Neutrophil (primary cell): ENCODE measurements around the gene GJB4.

Source experiments
- H3K27ac ChIP-seq: fragments of 200-600 bp; sonication (generic); 2 replicates; pipeline ENCODE4 v1.5.1; 2016; ENCODE audit warnings: mild to moderate bottlenecking, moderate library complexity
- H3K27me3 ChIP-seq: fragments of 200-600 bp; sonication (generic); 2 replicates; pipeline ENCODE4 v1.6.0; 2016; ENCODE audit warnings: mild to moderate bottlenecking
- H3K36me3 ChIP-seq: fragments of 200-600 bp; sonication (generic); 2 replicates; pipeline ENCODE4 v1.5.1; 2017
- H3K4me1 ChIP-seq, 2 experiments: fragments of 200-600 bp in 1 of 2; sonication (generic) in 1 of 2; 1 replicate in 1 of 2; 2 replicates in 1 of 2; pipeline versions ENCODE4 v1.5.1 to v1.6.1; 2013 to 2016; ENCODE audit warnings: low read depth in 1 of 2, low read length in 1 of 2, mild to moderate bottlenecking in 1 of 2, moderate library complexity in 1 of 2; ENCODE audit not compliant: control insufficient read depth in 1 of 2, insufficient read depth in 1 of 2
- H3K4me3 ChIP-seq, 2 experiments: fragments of 200-600 bp in 1 of 2; sonication (generic) in 1 of 2; 1 replicate in 1 of 2; 2 replicates in 1 of 2; pipeline ENCODE4 v1.5.1; 2013 to 2016; ENCODE audit warnings: low read depth in 1 of 2, low read length in 1 of 2, mild to moderate bottlenecking in 1 of 2, moderate library complexity in 1 of 2
- H3K9me3 ChIP-seq: fragments of 200-600 bp; sonication (generic); 2 replicates; pipeline ENCODE4 v1.5.1; 2016
- TF ChIP-seq, protein P1 (sequence below): fragments of 200-600 bp; sonication (generic); IDR thresholded peaks from 2 replicates; pipeline ENCODE4 v1.5.1; 2016; ENCODE audit warnings: antibody characterized with exemption

Gene GJB4

GRCh38 chr1:34744851-34745250 is 14.7 kb upstream of the GJB4 start:
- peaks cover 11% of the 10 kb centered on the region for H3K27me3 ChIP-seq
- H3K9me3 ChIP-seq = no peaks in the 10 kb centered on the region
- TF ChIP-seq, protein P1, sequence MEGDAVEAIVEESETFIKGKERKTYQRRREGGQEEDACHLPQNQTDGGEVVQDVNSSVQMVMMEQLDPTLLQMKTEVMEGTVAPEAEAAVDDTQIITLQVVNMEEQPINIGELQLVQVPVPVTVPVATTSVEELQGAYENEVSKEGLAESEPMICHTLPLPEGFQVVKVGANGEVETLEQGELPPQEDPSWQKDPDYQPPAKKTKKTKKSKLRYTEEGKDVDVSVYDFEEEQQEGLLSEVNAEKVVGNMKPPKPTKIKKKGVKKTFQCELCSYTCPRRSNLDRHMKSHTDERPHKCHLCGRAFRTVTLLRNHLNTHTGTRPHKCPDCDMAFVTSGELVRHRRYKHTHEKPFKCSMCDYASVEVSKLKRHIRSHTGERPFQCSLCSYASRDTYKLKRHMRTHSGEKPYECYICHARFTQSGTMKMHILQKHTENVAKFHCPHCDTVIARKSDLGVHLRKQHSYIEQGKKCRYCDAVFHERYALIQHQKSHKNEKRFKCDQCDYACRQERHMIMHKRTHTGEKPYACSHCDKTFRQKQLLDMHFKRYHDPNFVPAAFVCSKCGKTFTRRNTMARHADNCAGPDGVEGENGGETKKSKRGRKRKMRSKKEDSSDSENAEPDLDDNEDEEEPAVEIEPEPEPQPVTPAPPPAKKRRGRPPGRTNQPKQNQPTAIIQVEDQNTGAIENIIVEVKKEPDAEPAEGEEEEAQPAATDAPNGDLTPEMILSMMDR = no peak
- H3K4me3 ChIP-seq = no peak overlapping the region
- no peak overlapping the region for H3K27ac ChIP-seq
- no peaks in the 10 kb centered on the region for H3K36me3 ChIP-seq
- no peaks in the 10 kb centered on the region for H3K4me1 ChIP-seq

DNA sequence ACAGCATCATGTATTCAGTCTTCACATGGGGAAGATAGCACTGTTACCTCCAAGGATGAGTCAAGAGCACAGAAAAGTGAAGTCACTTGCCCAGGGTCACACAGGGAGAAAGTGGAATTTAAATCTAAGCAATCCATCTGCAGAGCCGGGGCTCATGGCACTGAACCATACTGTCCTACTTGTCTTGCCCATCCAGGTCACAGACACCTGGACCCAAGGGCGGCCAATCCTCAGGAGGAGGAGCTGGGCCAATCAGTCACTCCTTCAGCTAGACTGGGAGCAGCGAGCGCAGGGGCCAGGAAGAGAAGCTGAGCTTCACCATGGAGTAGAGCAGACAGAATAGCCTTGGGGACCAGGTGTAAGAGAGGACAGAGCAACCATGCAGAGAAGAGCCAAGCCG is 13.9 kb upstream of the GJB4 start:
- no peak overlapping the region for H3K4me3 ChIP-seq
- H3K4me1 ChIP-seq = no peaks in the 10 kb centered on the region
- peaks cover 17% of the 10 kb centered on the region for H3K27me3 ChIP-seq
- no peaks in the 10 kb centered on the region for H3K9me3 ChIP-seq
- no peak overlapping the region for H3K27ac ChIP-seq
- no peaks in the 10 kb centered on the region for H3K36me3 ChIP-seq
- TF ChIP-seq, protein P1 = no peak

DNA sequence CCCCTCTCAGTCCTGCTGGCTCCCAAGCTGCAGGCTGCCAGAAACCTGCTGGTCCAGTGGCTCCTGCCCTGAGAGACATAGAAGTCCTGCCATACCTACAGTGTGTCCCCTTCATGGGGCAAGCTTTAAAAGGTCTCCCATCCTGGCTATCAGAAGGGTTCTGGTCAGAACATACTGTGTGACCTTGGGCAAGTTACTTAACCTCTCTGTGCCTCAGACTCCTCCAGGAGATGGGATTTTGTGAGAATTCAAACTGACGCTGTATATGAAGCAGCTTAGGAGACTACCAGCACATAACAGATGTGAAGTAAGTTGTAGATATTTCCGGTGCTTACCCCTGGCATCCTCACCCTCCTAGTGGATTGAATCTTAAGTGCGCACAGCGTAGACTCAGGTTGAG is 13.4 kb upstream of the GJB4 start:
- Histone ChIP-seq H3K4me3 (no peak overlapping the region), H3K9me3 (no peaks in the 10 kb centered on the region), H3K4me1 (no peaks in the 10 kb centered on the region), H3K27me3 (peaks cover 16% of the 10 kb centered on the region), H3K27ac (no peak overlapping the region), H3K36me3 (no peaks in the 10 kb centered on the region)
- TF ChIP-seq, protein P1 = no peak

DNA sequence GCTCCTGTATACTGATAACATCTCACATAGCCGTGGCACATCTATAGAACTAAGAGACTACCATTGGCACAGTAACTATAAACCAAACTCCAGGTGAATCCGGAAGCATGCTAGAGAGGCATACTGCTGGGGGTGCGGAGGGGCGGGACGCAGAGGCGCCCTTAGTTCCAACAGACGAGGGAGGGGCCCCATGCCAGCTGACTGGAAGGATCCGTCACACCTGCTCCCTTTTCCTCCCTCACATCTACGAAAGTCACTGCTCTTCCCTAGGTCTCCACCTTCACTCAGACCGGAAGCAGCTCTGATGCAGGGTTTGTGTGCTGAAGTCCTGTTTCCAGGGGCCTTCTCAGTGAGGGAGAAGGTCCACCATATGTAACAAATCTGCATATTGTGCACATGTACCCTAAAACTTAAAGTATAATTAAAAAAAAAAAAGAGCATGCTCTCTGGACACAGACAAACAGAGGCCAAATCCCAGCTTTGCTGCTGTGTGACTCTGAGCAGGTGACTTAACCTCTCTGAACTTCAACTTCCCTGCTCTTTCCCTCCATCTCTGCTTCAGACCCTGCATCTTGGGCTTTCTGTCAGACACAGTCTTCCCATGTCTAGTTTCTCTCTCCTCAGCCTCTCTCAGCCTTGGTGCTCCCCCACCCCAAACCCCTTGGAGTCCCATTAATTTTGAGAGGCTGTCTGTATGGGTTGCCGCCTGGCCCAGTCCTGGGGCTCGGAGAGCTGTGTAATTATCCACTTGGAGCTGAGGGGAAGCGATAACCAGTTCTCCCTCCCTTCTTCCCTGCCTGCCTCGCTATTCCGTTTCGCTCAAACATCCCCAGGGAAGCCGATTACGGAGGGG is 12.5 kb upstream of the GJB4 start:
- Histone ChIP-seq H3K9me3 (no peaks in the 10 kb centered on the region), H3K27ac (no peak overlapping the region), H3K4me1 (no peaks in the 10 kb centered on the region), H3K36me3 (no peaks in the 10 kb centered on the region), H3K4me3 (no peak overlapping the region), H3K27me3 (peaks cover 10% of the 10 kb centered on the region)
- TF ChIP-seq, protein P1 = no peak

GRCh38 chr1:34747638-34747941 is 11.9 kb upstream of the GJB4 start:
- TF ChIP-seq, protein P1 = no peak

More at GRCh38 chr1:34747638-34747941, 11.9 kb upstream of the GJB4 start:
- no peaks in the 10 kb centered on the region for H3K9me3 ChIP-seq
- H3K27me3 ChIP-seq = peaks cover 10% of the 10 kb centered on the region
- H3K4me3 ChIP-seq = no peak overlapping the region
- no peaks in the 10 kb centered on the region for H3K4me1 ChIP-seq
- H3K27ac ChIP-seq = no peak overlapping the region
- no peaks in the 10 kb centered on the region for H3K36me3 ChIP-seq
